ENCODE measurements around the gene PLEKHA5.

- TF ChIP-seq POU6F1 (CRISPR knock-in tag; IDR thresholded peaks at IDR 0.05; ENCODE audit: borderline replicate concordance, low read depth) (no peak), RARB (CRISPR knock-in tag; IDR thresholded peaks at IDR 0.05) (no peak), BACH2 (CRISPR knock-in tag; IDR thresholded peaks at IDR 0.05; ENCODE audit: borderline replicate concordance) (no peak), ZFP30 (CRISPR knock-in tag; IDR thresholded peaks at IDR 0.05) (no peak), ZNF565 (CRISPR knock-in tag; conservative IDR thresholded peaks at IDR 0.05; ENCODE audit: low read depth) (no peak)
- TF ChIP-seq, protein P1, sequence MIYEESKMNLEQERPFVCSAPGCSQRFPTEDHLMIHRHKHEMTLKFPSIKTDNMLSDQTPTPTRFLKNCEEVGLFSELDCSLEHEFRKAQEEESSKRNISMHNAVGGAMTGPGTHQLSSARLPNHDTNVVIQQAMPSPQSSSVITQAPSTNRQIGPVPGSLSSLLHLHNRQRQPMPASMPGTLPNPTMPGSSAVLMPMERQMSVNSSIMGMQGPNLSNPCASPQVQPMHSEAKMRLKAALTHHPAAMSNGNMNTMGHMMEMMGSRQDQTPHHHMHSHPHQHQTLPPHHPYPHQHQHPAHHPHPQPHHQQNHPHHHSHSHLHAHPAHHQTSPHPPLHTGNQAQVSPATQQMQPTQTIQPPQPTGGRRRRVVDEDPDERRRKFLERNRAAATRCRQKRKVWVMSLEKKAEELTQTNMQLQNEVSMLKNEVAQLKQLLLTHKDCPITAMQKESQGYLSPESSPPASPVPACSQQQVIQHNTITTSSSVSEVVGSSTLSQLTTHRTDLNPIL (CRISPR knock-in tag; IDR thresholded peaks at IDR 0.05; ENCODE audit: low read depth): no peak
These were observed 176.8 kb downstream of the PLEKHA5 start for GRCh38 chr12:19306366-19306765.

Measured in SK-N-SH treated with all-trans-retinoic acid at 6 μM for 48 hours (cell line).